IPS-20b (cell line): Measurements from ENCODE around the gene TMED5.
A peak's percentile ranks its signal among the peaks of the same experiment; 100 is the strongest.
"Not testable (repeated sequence)": the region's sequence is repeated elsewhere in the genome, so short reads cannot be mapped to it uniquely, and the experiment has no call there.

Experiments used
- H3K27ac ChIP-seq: one replicate; pipeline ENCODE4 v1.5.1; 2013; ENCODE audit warnings: low read length
- H3K27me3 ChIP-seq: 2 replicates; pipeline ENCODE4 v1.6.1; 2013; ENCODE audit warnings: mild to moderate bottlenecking, low read length, inconsistent platforms; ENCODE audit not compliant: insufficient read depth
- H3K36me3 ChIP-seq: 2 replicates; pipeline ENCODE4 v1.6.1; 2013; ENCODE audit warnings: low read depth, mild to moderate bottlenecking, inconsistent platforms, low read length, moderate library complexity; ENCODE audit not compliant: insufficient read depth
- H3K4me1 ChIP-seq: 2 replicates; pipeline ENCODE4 v1.6.1; 2013; ENCODE audit warnings: mild to moderate bottlenecking, control low read depth, inconsistent platforms, low read length, moderate library complexity; ENCODE audit not compliant: insufficient read depth
- H3K4me3 ChIP-seq: 2 replicates; pipeline ENCODE4 v1.5.1; 2013; ENCODE audit warnings: mild to moderate bottlenecking, low read length, inconsistent platforms
- H3K9ac ChIP-seq: 2 replicates; pipeline ENCODE4 v1.6.1; 2013; ENCODE audit warnings: low read depth, mild to moderate bottlenecking, inconsistent platforms, low read length, moderate library complexity
- H3K9me3 ChIP-seq: 2 replicates; pipeline ENCODE4 v1.6.1; 2013; ENCODE audit warnings: mild to moderate bottlenecking, low read depth, low read length, inconsistent platforms; ENCODE audit not compliant: insufficient read depth

Gene TMED5

DNA sequence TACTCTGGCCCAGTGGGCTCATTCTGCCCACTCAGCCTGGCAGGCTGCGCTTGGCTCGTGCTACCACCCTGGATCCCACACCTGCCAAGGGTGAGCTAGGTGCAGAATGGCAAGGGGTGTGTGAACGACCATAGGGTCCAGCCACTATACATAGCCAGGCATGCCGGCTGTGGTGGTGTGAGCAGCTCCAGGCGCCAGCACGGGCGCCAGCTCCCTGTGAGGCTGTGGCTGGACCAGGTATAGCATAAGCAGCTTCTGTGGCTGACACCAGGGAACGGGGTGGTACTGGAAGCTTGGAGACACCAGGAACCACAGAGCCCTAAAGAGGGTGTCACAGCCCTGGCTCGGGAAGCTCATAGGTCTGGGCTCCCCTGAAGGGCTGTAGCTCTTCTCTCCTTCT lies 18.9 kb upstream of the TMED5 start:
- Histone ChIP-seq H3K27ac (no peak overlapping the region), H3K27me3 (no peaks in the 10 kb centered on the region), H3K4me1 (no peaks in the 10 kb centered on the region), H3K36me3 (peaks cover 75% of the 10 kb centered on the region), H3K9ac (no peak overlapping the region), H3K9me3 (no peaks in the 10 kb centered on the region), H3K4me3 (no peak overlapping the region)

DNA sequence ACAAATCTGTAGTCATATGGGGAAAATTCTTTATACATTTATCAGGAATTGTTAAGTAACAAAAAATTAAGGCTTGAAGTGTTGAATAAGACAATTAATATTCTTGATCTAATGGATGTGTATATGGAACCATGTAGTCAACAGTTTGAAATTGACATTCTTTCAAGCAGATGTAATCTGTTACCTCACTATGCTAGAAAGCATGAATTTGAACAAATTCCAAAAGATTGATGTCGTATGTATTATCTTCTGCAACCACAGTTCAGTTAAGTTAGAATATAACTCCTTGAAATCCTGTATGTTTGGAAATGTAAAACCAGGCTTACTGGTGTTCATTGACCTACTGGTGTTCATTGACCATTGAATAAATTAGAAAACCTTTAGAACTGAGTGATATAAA lies 16.4 kb upstream of the TMED5 start:
- no peak overlapping the region for H3K9ac ChIP-seq
- H3K4me1 ChIP-seq, result no peaks in the 10 kb centered on the region
- no peak overlapping the region for H3K27ac ChIP-seq
- no peaks in the 10 kb centered on the region for H3K27me3 ChIP-seq
- H3K36me3 ChIP-seq, result peaks cover 68% of the 10 kb centered on the region
- no peak overlapping the region for H3K4me3 ChIP-seq
- no peaks in the 10 kb centered on the region for H3K9me3 ChIP-seq

GRCh38 chr1:93194231-93194990 lies 14.2 kb upstream of the TMED5 start:
- Histone ChIP-seq H3K27ac (no peak overlapping the region), H3K9ac (no peak overlapping the region), H3K4me1 (no peaks in the 10 kb centered on the region), H3K36me3 (peaks cover 72% of the 10 kb centered on the region), H3K9me3 (no peaks in the 10 kb centered on the region), H3K27me3 (no peaks in the 10 kb centered on the region), H3K4me3 (no peak overlapping the region)

- H3K4me3 ChIP-seq, result no peak overlapping the region
- H3K36me3 ChIP-seq, result peaks cover 61% of the 10 kb centered on the region
- H3K27ac ChIP-seq, result no peak overlapping the region
- no peaks in the 10 kb centered on the region for H3K9me3 ChIP-seq
- H3K4me1 ChIP-seq, result no peaks in the 10 kb centered on the region
- no peaks in the 10 kb centered on the region for H3K27me3 ChIP-seq
- H3K9ac ChIP-seq, result no peak overlapping the region
Observed at GRCh38 chr1:93190432-93190831, 10.2 kb upstream of the TMED5 start.

DNA sequence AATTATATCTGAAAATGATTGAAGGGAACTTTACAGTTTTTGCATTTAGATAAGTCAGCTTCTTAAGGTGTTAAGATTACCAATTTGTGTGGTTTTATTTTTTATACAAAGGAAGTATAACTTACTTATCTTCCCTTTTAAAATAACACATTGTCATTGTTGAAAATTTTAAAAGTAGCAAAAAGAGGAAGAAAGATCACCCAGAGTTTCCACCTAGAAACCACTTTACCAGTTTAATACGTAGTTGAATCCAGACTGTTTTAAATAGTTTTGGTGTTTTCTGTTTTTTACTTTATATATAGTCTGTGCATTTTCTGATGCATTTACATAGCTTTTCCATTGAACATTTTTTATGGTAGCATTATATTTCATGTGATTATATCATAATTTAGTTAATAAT lies 6.5 kb upstream of the TMED5 start:
- H3K4me1 ChIP-seq, result no peaks in the 10 kb centered on the region
- peaks cover 39% of the 10 kb centered on the region for H3K36me3 ChIP-seq
- no peak overlapping the region for H3K9ac ChIP-seq
- no peaks in the 10 kb centered on the region for H3K27me3 ChIP-seq
- no peak overlapping the region for H3K27ac ChIP-seq
- no peak overlapping the region for H3K4me3 ChIP-seq
- no peaks in the 10 kb centered on the region for H3K9me3 ChIP-seq

DNA sequence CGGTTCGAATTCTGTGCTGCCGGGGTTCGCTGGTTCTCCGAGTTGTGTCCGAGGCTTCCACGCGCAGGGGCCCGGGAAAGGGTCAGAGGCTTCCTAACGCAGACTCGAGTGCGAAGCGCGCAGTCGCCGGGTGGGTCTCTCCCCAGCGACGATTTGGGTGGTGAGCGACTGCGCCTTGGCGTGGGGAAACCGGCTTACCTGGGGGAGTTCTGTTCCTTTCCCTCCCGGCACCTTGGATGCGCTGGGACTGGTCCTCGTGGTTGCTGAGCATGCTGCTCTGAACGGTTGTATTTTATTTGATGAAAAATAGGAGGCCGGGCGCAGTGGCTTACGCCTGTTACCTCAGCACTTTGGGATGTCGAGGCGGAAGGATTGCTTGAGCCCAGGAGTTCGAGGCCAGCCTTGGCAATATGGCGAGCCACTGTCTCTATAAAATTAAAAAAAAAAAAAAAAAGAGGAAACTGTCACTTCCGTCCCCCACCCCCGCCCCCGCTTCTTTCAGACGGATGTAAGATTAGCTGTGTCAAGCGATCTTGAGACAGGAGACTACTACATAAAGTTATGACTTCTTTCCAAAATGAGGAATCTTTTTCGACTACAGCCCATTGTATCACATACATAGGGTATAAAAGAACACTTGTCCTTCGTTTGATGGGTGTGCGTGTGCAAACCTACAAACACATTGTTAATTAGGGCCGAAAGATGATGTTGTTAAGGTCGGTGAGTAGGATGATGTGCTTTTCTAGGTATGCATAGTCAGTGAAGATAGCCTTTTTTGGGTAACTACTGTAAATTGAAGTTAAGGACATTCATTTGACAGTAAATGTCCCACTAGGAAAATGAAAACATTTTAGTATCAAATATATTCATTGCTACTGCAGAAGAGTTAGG lies 755 bp upstream of the TMED5 start, which contains the start of gene CCDC18:
Gene CCDC18 (plus strand): TSS at position 2 of the 891 bp plus-strand sequence. CDS start 2,638 bp downstream, outside the sequence.
- Histone ChIP-seq H3K36me3 (peaks cover 9% of the 10 kb centered on the region; the same call in 1 of the 2 replicates), H3K9ac (peak within 1 kb of the TSS; percentile 90; the same call in 1 of the 2 replicates), H3K4me1 (peaks cover 4% of the 10 kb centered on the region; the same call in 1 of the 2 replicates), H3K9me3 (no peaks in the 10 kb centered on the region), H3K27ac (peak within 1 kb of the TSS; percentile 75), H3K4me3 (peak within 1 kb of the TSS; percentile 80), H3K27me3 (no peaks in the 10 kb centered on the region)

- 0 out of 2 replicates have a peak, but pooled peaks cover 10% of the 10 kb centered on the region for H3K36me3 ChIP-seq
- no peaks in the 10 kb centered on the region for H3K9me3 ChIP-seq
- H3K4me3 ChIP-seq, result peak overlapping the region; percentile 80
- H3K4me1 ChIP-seq, result peaks cover 4% of the 10 kb centered on the region; the same call in 1 of the 2 replicates
- peak overlapping the region; percentile 35; the same call in 1 of the 2 replicates for H3K9ac ChIP-seq
- H3K27me3 ChIP-seq, result no peaks in the 10 kb centered on the region
- H3K27ac ChIP-seq, result no peak overlapping the region
Observed at GRCh38 chr1:93178418-93178817, 1.8 kb downstream of the TMED5 start.

GRCh38 chr1:93177991-93178390 lies 2.2 kb downstream of the TMED5 start:
- H3K9me3 ChIP-seq, result no peaks in the 10 kb centered on the region
- 0 out of 2 replicates have a peak, but pooled peaks cover 10% of the 10 kb centered on the region for H3K36me3 ChIP-seq
- peak overlapping the region; percentile 80 for H3K4me3 ChIP-seq
- no peak overlapping the region for H3K27ac ChIP-seq
- H3K27me3 ChIP-seq, result no peaks in the 10 kb centered on the region
- peaks cover 4% of the 10 kb centered on the region; the same call in 1 of the 2 replicates for H3K4me1 ChIP-seq
- H3K9ac ChIP-seq, result peak overlapping the region; percentile 35; the same call in 1 of the 2 replicates

- not testable (repeated sequence) for H3K36me3 ChIP-seq, H3K27ac ChIP-seq, H3K9me3 ChIP-seq, H3K9ac ChIP-seq, H3K4me3 ChIP-seq, H3K27me3 ChIP-seq, H3K4me1 ChIP-seq
Observed at GRCh38 chr1:93174638-93175037, 5.6 kb downstream of the TMED5 start.

GRCh38 chr1:93172778-93173177 lies 7.4 kb downstream of the TMED5 start:
- H3K36me3 ChIP-seq, result 0 out of 2 replicates have a peak, but pooled peaks cover 10% of the 10 kb centered on the region
- H3K9ac ChIP-seq, result no peak overlapping the region
- no peak overlapping the region for H3K27ac ChIP-seq
- no peaks in the 10 kb centered on the region for H3K27me3 ChIP-seq
- H3K9me3 ChIP-seq, result no peaks in the 10 kb centered on the region
- H3K4me3 ChIP-seq, result no peak overlapping the region
- H3K4me1 ChIP-seq, result no peaks in the 10 kb centered on the region; the same call in 1 of the 2 replicates

GRCh38 chr1:93171549-93172034 lies 8.6 kb downstream of the TMED5 start:
- no peak overlapping the region for H3K27ac ChIP-seq

More at GRCh38 chr1:93171549-93172034, 8.6 kb downstream of the TMED5 start:
- H3K27me3 ChIP-seq, result no peaks in the 10 kb centered on the region
- H3K4me1 ChIP-seq, result no peaks in the 10 kb centered on the region
- H3K36me3 ChIP-seq, result 0 out of 2 replicates have a peak, but pooled peaks cover 10% of the 10 kb centered on the region
- H3K9me3 ChIP-seq, result no peaks in the 10 kb centered on the region
- no peak overlapping the region for H3K9ac ChIP-seq
- no peak overlapping the region for H3K4me3 ChIP-seq
